C4-2B (cell line): ENCODE measurements around the gene CAB39.

ENCODE experiments used
- CTCF ChIP-seq: fragments of 450-650 bp; conservative IDR thresholded peaks from 2 replicates; pipeline ENCODE4 v1.5.1; 2017; ENCODE audit warnings: mild to moderate bottlenecking
- ZFX ChIP-seq: fragments of 450-650 bp; IDR thresholded peaks from 2 replicates; pipeline ENCODE4 v1.6.1; 2017

- TF ChIP-seq CTCF: no peak
- TF ChIP-seq ZFX: no peak
Measured at GRCh38 chr2:230840301-230840700, 127.7 kb downstream of the CAB39 start.
